Lung (tissue), 12 donors: Measurements from ENCODE around the gene TEX9. TPM values are rescaled to one million over a fixed set of nuclear protein-coding genes. Genes with fewer than 3 reads are reported as not detected.

Experiments
- ATAC-seq: fragments of 200-7000 bp; cut with Tn5 transposase; one replicate; pipeline ENCODE4 v1.9.1; 2020; ENCODE audit warnings: moderate number of reproducible peaks; ENCODE audit not compliant: insufficient read depth, low FRiP score
- DNase-seq, 3 donors: peaks; one replicate each; pipeline ENCODE4 v3.0.0-alpha.2; 2013 to 2017
- H3K27ac ChIP-seq, 2 donors: one replicate each; pipeline ENCODE4 v1.5.1; 2013; ENCODE audit warnings: mild to moderate bottlenecking in 2 of 2, moderate library complexity in 2 of 2, control low read depth in 1 of 2, inconsistent platforms in 1 of 2, low read depth in 1 of 2, low read length in 1 of 2
- H3K27me3 ChIP-seq, 3 donors: one replicate each; pipeline ENCODE4 v1.5.1; 2013; ENCODE audit warnings: low read length in 2 of 3; ENCODE audit not compliant: control insufficient read depth in 3 of 3, insufficient read depth in 3 of 3
- H3K36me3 ChIP-seq, 4 donors: one replicate each; pipeline ENCODE4 v1.5.1; 2013; ENCODE audit warnings: low read length in 4 of 4, mild to moderate bottlenecking in 1 of 4, moderate library complexity in 1 of 4; ENCODE audit not compliant: control insufficient read depth in 4 of 4, insufficient read depth in 4 of 4
- H3K4me1 ChIP-seq, 5 donors: one replicate each; pipeline ENCODE4 v1.5.1; 2013; ENCODE audit warnings: low read length in 5 of 5, mild to moderate bottlenecking in 2 of 5, moderate library complexity in 1 of 5; ENCODE audit not compliant: control insufficient read depth in 5 of 5, insufficient read depth in 5 of 5
- H3K4me3 ChIP-seq: one replicate; pipeline ENCODE4 v1.5.1; 2013; ENCODE audit warnings: mild to moderate bottlenecking, control low read depth, moderate library complexity
- H3K9ac ChIP-seq, 2 donors: one replicate each; pipeline ENCODE4 v1.5.1; 2013; ENCODE audit warnings: low read length in 2 of 2, control low read depth in 1 of 2; ENCODE audit not compliant: insufficient read depth in 1 of 2
- H3K9me3 ChIP-seq, 4 donors: one replicate each; pipeline ENCODE4 v1.5.1; 2013; ENCODE audit warnings: low read length in 3 of 4, mild to moderate bottlenecking in 1 of 4, moderate library complexity in 1 of 4; ENCODE audit not compliant: control insufficient read depth in 4 of 4, insufficient read depth in 3 of 4
- CTCF ChIP-seq: IDR thresholded peaks from 2 replicates; pipeline ENCODE4 v1.5.1; 2012; ENCODE audit warnings: mild to moderate bottlenecking; ENCODE audit errors: control extremely low read depth, extremely low read depth
- WGBS, 2 donors: extraction: QIAGEN DNeasy Blood & Tissue Kit; methylation state at CpG; one replicate each; pipeline ENCODE4 v1.1.7; 2013; 5-methylcytosine and 5-hydroxymethylcytosine counted together
- polyA plus RNA-seq, 2 donors: library from polyadenylated mRNA; stranded (reverse); fragments of 200-250 nt; gene quantifications; one replicate each; pipeline ENCODE4 v1.2.1, GENCODE V29; 2013
- total RNA-seq, 2 donors: library from RNA; depleted of rRNA in 1 of 2; stranded (reverse); fragments of >200 nt in 1 of 2; gene quantifications; one replicate each; pipeline ENCODE4 v1.2.1, GENCODE V29; 2014 to 2021
- donor health status: control.
- donor health status: control.
- donor health status: Bipolar disorder and iron deficiency.
- donor health status: healthy.
- donor health status: DM: yes; HTN: yes; CAD: no.

The TEX9 gene
- total and polyA plus RNA-seq, 4 donors, result 3.5 to 46.3 (median 11.0) TPM

DNA sequence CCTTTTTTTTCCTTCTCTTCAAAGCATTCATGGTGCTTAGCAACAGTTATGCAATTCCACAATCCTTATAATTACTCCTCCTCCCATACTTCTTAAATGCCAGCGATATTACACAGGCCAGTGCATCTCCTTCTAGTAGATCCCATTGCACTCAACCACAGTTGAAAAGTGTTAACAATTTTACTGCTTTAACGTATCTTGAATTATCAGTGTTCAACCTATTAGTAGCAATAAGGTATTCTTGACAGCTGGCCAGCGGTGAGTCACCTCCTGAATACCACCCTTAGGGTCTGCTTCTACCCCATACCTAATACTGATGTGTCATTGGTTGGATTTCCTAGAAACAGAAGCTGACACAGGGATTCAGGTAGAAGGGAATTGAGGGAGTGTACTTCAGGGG lies 24.0 kb upstream of the TEX9 start:
- DNase-seq, result no peak
- Histone ChIP-seq H3K9ac (no peak overlapping the region), H3K9me3 (no peaks in the 10 kb centered on the region), H3K4me3 (no peak overlapping the region), H3K4me1 (no peaks in the 10 kb centered on the region), H3K27me3 (no peaks in the 10 kb centered on the region), H3K36me3 (no peaks in the 10 kb centered on the region), H3K27ac (no peak overlapping the region)
- no peak for ATAC-seq
- 87 to 88% methylated on average over 3 of the region's 3 CpGs for WGBS, 2 donors
- TF ChIP-seq CTCF, result no peak

DNA sequence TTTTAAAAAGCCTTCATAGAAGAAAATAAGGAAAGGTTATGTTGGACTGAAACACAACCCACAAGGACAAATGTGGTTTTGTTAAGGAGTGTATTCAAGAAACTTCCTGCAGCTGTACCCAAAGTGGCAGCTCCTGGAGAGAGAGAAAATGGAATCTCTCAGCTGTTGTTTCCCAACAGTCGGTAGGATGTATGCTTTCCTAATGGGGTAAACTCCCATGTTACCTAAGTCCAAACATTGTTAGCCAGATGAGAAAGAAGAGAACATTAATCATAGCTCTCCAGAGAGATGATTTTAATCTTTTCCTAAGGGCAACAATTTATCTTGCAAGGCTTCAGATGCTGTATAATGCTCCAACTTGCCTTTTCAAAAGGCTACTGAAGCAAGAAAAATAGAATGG lies 22.6 kb upstream of the TEX9 start:
- H3K36me3 ChIP-seq, result no peaks in the 10 kb centered on the region
- H3K4me3 ChIP-seq, result no peak overlapping the region
- ATAC-seq (no peak), DNase-seq (no peak)
- no peaks in the 10 kb centered on the region for H3K27me3 ChIP-seq
- no peak for TF ChIP-seq CTCF
- no peak overlapping the region for H3K9ac ChIP-seq
- WGBS, 2 donors, result 36 to 50% methylated on average over 1 of the region's 1 CpG
- no peaks in the 10 kb centered on the region for H3K9me3 ChIP-seq
- H3K4me1 ChIP-seq, result no peaks in the 10 kb centered on the region
- H3K27ac ChIP-seq, result no peak overlapping the region

GRCh38 chr15:56343879-56344278 lies 21.3 kb upstream of the TEX9 start:
- Histone ChIP-seq H3K27me3 (no peaks in the 10 kb centered on the region), H3K36me3 (no peaks in the 10 kb centered on the region), H3K9ac (no peak overlapping the region), H3K4me3 (no peak overlapping the region), H3K4me1 (no peaks in the 10 kb centered on the region), H3K27ac (no peak overlapping the region), H3K9me3 (no peaks in the 10 kb centered on the region)
- 86 to 91% methylated on average over 2 of the region's 2 CpGs for WGBS, 2 donors
- no peak for DNase-seq
- no peak for TF ChIP-seq CTCF
- ATAC-seq, result no peak

DNA sequence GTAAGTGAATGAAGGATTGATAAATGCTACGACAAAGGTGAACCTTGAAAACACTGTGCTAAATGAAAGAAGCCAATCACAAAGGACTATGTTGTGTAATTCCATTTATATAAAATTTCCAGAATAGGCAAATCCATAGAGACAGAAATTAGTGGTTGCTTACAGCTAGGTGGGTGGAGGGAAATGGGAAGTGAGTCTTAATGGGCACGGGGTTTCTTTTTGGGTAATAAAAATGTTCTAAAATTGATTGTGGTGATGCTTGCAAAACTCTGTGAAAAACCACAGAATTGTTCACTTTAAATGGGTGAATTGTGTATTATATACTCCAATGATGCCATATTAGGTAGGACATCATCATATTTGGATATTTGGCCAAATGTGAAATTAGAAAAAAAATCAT lies 20.9 kb upstream of the TEX9 start:
- DNase-seq, result no peak
- H3K4me3 ChIP-seq, result no peak overlapping the region
- H3K9me3 ChIP-seq, result no peaks in the 10 kb centered on the region
- no peaks in the 10 kb centered on the region for H3K27me3 ChIP-seq
- ATAC-seq, result no peak
- 71 to 84% methylated on average over 2 of the region's 2 CpGs for WGBS, 2 donors
- no peaks in the 10 kb centered on the region for H3K4me1 ChIP-seq
- TF ChIP-seq CTCF, result no peak
- H3K36me3 ChIP-seq, result no peaks in the 10 kb centered on the region
- H3K9ac ChIP-seq, result no peak overlapping the region
- no peak overlapping the region for H3K27ac ChIP-seq
